Measurements from ENCODE around the gene TMEM243.
A peak's percentile ranks its signal among the peaks of the same experiment; 100 is the strongest.

The TMEM243 gene

GRCh38 chr7:87154569-87154968 lies 65.0 kb downstream of the TMEM243 start:
- no peak for DNase-seq

GRCh38 chr7:87154166-87154565 lies 65.4 kb downstream of the TMEM243 start:
- DNase-seq = no peak

DNA sequence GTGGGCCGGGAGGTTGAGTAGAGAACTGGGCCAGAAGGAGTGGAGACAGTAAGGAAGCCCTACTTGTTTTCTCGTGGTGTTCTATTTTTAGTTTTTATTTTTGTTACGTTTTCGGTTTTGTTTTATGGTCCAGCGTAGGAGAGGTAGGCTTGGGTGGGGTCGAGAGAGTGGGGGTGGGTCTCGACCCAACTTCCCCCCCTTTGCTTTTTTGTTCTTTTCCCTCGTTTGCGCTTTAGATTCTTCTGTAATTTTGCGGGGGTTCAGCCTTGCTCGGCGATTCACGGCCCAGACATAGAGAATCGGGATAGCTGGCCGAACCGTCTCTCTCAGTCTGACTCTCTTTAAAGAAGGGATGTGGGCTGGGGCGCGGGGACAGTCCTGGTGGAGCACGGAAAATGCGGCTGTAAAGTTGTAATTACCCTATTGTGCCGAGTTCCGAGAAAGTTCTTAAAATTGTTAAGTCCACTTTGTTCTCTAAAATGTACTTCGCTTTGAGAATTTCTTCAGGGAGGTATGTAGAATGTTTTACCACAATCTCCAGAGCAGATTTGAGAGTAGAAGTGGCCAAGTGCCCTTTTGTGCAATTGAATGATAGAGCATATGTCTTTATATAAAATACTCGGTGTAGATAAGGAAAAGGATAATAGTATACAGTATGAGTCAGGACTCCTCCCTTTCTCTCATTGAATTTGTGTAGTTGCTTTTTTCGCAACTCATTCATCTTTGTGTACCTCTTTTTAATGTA lies 66.5 kb downstream of the TMEM243 start:
- no peak for DNase-seq

- peak; percentile 98 for DNase-seq
Observed at GRCh38 chr7:87152112-87152896, 67.2 kb downstream of the TMEM243 start, which contains the start of gene DMTF1. Gene DMTF1, plus strand, starts transcription at chr7:87152453. Its CDS starts 12,489 bp downstream, at chr7:87164942.

DNA sequence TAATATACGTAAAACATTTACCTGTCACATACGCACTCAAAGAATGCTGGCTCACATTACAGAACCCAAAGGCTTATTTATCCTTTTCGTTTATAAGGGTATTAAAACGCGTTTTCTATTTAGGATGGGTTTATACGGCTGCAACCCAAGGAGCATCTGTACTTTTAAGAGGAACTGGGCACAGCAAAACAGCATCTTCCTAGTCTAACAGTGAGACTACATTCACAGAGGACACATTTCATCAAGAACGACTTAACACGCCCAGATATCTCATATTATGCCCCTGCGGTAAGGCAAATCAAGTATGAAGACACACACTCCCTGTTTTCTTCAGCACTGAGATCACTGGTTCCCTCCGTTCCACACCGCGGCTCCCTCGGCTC lies 67.8 kb downstream of the TMEM243 start:
- no peak for DNase-seq

DNA sequence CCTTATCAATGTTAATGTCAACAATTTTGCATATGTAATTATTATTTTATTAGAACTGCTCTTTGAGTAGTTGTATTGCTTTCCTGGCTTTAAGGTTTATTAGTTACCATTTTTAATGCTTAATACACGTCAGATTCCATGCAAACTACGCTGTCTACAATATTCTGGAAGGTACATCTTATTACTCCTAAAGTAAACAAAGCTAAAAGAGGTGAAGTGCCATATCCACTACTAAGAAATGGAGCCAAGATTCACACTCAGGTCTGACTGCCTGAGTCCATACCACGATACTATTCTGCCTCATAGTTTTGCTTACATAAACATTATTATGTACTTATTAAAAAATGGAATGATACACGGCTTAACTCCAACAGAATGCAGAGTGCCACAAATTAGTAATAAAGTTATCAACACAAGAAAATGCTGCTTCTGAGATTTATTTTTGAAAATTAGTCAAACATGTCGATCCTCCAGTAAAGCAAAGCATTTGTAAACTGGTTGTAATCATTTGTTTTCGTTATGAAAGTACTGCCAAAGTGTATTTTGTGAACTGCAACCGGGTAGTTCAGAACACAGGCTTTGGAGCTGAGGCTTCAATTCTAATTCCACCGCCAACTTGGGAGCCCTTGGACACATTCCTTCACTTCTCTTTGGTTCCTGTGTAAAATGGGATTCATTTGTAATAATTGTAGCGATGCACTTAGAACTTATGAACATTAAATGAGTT lies 68.4 kb downstream of the TMEM243 start:
- no peak for DNase-seq

GRCh38 chr7:87148332-87148955 lies 71.1 kb downstream of the TMEM243 start:
- no peak for DNase-seq

DNA sequence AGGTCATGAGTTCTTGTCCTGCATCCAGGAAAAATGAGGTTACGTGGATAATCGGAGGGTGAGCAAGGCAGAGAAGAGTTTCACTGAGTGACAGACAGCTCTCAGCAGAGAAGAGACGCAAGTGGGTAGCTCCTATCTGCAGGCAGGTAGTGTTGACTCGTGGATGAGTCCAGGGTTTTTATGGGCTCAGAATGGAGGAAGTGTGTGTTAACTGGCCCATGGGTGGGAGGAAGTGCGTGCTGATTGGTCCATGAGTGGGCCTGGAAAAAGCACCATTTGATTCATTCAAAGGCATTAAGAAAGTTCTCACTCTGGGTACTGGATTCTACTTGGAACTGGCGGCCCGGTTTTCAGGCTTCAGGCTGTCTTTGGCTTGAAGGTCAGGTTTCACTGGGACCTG lies 72.0 kb downstream of the TMEM243 start:
- no peak for DNase-seq

- no peak for DNase-seq
Observed at GRCh38 chr7:87146740-87147386, 72.7 kb downstream of the TMEM243 start.
